Activated CD8-positive, alpha-beta memory T cell treated with anti-CD3 and anti-CD28 coated beads for 4 hours (primary cell): Measurements from ENCODE around the gene ZNF691.
"Not testable (repeated sequence)": the region's sequence is repeated elsewhere in the genome, so short reads cannot be mapped to it uniquely, and the experiment has no call there.

Experiments used
- DNase-seq, 2 donors: peaks; one replicate each; pipeline ENCODE4 v3.0.0-alpha.2; 2020; ENCODE audit warnings: low read depth in 2 of 2

ZNF691 gene

DNA sequence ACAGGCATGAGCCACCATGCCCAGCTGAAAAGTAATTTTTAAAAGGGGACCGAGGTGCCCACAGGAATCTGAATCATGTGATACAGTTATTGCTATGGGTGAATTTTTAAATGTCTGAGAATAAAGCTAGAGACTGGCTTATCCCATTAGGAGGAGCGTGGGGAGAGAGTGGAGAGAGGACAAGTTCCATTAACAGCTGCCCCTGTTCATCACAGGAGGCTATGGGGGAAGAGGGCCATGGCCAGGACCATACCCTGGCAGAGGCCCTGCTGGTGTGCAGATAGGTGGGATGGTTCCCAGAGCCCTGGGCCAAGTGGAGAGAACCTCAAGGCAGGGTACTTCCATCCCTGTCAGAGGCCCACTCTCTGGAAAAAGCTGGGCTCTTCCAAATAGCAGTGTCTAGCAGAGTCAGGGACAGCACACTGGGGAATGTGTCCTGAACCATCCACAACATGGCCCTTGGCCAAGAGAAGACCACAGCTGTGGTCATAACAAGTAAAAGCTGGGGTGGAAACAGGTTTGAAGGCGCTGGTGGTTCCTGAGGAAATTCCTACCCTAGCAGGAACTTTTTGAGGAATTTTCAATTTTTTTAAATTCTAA lies 13.7 kb upstream of the ZNF691 start:
- DNase-seq: no peak

DNA sequence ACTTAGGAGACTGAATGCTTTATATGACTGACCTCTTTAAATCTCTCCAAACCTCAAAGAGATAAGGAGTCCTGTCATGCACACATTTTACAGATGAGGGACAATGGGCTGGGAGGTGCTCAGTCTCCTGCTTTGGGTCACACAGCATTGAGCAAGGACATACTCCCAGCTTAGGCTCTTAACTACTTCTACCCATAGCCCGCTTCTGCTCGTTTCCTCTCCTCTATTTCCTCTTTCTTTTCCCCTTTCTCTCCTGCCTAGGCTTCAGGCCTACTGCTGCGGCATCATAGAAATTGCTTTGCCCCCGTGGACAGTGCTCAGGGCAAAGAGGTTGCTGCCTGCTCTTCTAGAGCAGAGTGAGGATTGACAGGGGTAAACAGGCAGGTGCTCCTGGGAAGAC lies 12.4 kb upstream of the ZNF691 start:
- DNase-seq: no peak

DNA sequence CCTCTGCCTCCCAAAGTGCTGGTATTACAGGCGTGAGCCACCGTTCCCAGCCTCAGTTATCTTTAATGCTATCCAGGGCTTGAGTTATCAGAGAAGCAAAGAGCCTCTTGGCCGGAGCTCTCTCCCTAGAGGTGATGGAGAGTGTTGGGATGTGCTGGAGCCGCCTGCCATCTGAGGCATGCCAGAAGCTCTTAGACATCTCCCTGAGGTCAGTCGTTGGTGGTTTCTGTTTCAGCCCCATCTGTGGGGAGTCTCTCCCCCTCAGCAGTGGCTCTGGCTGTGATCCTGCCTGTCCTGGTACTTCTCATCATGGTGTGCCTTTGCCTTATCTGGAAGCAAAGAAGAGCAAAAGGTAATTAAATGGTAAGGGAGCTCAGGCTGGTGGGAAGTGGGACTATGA lies 11.6 kb upstream of the ZNF691 start:
- no peak for DNase-seq

DNA sequence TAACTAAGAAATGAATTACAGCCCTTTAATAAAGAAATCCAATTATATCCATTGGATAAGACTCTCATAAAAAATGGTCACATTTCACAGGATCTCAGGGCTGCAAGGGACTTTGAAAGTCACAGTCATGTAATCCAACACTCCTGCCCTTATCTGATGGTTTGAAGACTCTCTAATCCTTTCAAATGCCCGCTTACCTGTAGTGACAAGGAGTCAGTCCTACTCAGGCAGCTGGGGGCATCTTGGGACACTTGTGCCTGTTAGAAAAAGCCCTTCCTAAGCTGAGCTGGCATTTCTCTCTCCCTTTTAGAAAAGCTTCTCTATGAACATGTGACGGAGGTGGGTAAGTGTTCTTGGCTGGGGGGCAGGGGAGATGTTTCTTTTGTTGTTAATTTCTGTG lies 11.0 kb upstream of the ZNF691 start:
- DNase-seq: no peak

DNA sequence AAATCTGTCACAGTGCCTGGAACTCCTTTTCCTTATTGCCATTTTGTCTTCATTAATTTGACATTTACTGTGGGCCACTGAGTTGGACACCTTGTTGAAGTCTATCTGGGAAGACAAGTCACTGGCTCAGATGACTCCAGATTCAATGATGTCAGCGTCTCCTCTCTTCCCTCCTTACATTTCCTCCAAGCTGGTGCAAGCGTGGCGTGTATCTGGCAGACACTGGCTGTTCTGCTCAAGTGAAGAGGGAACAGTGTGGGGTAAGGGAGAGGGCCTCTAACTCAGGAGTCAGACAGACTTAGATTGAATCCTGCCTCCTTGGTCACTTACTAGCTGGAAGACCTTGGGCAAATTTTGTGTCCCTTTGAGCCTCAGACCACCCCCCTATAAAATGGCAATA lies 8.7 kb upstream of the ZNF691 start:
- DNase-seq: no peak

DNA sequence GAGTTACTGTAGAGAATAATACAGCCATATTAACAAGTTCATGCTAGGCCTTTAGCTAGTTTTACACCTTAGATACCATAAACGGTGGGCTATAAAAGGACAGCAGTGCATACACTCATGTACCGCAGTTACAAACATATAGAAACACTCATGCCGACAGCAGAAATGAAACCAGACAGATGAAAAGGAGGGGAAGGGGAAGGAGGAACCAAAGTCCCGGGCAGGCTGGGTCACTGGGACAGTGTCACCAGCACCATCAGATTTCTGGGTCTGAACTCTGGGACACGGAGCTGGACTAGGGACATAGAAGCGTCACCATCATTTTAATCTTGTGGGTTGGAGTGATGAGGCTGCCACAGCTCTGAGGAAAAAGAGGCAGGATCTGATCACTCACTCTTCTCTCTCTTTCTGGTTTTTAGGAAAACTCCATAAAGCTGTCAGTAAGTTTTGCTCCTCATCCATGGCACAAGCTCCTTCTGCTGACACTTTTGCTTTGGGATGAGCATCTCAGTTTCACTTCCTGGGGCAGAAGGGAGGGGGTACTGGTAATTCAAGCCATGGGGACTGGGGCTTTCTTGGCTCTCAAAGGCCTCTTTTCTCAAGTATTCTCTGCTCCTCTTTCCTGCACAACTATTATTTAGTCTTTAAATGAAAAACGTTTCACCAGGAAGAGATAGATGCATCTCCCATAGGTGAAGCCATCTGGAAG lies 7.8 kb upstream of the ZNF691 start:
- DNase-seq: no peak

DNA sequence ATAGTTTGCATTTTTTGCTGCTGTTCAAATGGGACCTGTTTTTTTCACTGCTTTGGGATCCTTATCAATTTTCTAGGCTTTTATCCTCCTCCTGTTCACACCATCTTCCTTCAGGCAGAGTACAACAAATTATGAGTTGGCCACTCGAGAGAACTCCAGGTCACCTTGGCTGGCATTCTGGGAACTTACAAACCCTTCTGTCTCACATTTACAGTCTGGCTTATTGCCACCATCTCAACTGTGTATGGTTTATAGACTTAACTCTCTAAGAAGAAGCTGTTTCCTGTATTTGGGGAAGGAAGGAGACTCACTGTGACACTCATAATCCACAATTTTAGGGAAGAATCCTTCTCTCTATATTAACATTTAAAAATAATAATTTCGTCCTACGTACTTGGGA lies 5.4 kb upstream of the ZNF691 start:
- no peak for DNase-seq

DNA sequence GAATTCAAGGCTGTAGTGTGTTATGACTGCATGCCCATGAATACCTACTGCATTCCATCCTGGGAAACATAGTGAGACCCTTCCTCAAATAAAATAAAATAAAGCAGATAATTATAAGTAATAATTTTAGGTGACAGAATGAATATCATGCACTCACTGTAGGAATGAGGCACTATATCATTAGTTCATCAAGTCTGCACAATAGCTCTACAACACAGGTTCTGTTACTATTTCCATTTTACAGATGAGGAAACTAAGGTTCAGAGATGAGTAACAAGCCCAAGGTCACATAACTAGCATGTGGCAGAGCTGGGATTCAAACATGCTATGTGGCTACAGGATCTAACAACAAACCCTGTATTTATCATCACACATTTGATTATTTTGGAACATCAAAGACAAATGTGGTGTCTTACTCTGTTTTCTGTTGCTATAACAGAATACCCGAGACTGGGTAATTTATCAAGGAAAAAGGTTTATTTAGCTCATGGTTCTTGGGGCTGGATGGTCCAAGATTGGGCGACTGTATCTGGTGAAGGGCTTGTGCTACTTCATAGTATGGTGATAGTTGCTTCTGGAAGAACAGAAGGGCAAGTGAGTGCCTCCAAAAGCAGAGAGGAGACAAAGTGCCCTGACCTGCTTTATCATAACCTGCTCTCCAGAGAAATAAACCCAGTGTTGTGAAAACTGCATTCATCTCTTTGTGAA lies 4.8 kb upstream of the ZNF691 start:
- no peak for DNase-seq

DNA sequence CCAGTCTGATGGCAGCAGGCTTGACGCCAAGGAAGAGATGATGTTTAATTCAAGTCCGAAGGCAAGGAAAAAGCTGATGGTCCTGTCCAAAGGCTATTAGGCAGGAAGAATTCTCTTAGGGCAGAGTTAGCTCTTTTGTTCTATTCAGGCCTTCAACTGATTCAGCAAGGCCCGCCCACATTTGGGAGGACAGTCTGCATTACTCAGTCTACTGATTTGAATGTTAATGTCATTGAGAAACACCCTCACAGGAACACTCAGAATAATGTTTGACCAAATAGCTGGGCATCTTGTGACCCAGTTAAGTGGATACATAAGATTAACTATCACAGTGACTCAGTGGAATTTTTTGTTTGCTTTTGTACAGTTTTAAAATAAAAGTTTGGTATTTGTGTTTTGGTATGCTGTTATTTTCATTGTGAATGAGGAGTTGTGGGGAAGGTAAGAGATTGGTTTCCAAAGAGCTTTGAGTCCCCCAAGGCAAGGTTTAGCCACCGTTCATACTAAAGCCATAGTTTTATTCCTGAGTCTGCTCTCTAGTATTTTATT lies 1.7 kb upstream of the ZNF691 start:
- no peak for DNase-seq

DNA sequence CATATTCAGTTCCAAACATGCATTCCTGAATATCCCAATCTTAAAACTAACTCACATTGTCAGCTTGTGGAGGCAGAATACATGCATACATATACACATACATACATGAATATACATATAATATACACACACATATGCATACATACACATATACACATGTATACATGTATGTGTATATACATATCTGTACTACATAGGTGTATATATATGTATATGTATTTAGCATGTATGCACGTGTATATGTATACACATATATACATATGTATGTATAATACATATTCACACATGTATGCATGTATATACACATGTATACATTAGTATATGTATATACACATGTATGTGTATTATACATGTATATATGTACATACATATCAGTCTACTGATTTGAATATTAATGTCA lies 1.2 kb upstream of the ZNF691 start:
- no peak for DNase-seq

DNA sequence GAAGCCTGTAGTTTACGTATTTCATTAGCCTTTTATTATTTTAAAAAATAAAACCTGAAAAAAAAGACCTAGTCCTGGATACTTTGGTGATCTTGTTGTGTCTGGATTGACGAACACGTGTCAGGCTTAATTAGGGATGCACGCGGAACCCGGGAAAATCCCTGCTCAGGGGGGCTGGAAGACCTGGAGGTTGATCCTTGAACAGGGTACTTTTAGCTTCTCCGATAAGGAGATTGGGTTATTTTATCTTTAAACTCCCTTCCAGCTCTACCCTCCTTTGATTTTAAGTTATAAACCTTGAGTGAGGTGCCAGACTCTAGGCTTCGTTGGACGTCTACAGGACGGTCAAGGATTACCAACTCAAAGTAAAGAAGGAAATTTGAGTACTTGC lies 552 bp upstream of the ZNF691 start:
- DNase-seq: no peak

DNA sequence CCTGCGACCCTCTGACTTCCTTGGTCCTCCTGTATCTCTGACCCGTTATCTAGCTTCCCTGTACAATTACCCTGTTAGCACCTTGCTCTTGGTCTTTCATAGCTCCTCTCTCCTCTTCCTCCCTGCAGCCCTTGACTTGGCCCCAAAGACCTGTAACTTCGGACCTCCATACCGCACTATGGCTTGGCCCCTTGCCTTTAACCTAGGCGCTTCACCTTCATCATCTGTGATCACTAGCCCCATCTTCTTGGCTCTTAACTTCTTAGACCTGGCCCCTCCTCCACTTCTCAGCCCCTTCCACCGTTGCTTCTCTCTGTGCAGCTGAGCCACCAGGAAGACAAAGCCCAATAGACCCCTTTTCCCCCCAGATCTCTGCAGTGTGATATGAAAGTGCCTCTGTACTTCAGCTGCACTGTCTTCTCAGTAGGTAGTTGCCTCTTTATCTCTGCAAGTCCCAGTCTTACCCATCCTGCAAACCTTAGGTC lies 740 bp downstream of the ZNF691 start:
- no peak for DNase-seq

DNA sequence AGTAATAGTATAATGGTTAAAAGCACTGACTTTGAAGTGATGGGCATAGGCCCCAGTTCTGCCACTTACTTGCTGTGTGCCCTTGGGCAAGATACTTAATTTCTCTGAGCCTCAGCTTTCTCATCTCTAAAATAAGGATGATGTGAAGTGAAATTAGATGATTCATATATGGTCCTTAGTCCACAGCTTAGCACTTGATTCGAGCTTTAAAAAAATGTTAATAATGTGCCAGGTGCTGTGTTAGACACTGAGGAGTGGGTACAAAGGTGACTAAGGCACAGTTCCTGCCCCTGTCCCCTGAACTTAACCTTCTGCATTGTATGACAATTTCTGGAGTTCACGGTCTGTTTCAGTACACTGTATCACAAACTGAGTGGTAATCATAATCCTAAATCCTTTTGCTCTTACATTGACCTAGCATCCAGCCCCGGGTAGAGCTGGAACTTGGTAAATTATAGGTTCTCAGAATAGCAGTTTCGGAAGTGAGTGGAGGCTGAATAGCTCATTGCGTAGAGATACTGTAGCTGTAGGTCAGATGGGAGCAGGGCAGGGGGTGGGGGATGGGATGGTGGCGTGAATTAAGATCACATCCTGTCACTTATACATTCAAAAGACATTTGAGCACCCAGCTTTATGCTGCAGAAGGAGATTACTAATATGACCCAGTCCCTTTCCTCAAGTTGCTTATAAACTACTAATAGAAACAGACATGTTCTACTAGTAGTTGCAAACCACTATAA lies 1.5 kb downstream of the ZNF691 start:
- DNase-seq: no peak

DNA sequence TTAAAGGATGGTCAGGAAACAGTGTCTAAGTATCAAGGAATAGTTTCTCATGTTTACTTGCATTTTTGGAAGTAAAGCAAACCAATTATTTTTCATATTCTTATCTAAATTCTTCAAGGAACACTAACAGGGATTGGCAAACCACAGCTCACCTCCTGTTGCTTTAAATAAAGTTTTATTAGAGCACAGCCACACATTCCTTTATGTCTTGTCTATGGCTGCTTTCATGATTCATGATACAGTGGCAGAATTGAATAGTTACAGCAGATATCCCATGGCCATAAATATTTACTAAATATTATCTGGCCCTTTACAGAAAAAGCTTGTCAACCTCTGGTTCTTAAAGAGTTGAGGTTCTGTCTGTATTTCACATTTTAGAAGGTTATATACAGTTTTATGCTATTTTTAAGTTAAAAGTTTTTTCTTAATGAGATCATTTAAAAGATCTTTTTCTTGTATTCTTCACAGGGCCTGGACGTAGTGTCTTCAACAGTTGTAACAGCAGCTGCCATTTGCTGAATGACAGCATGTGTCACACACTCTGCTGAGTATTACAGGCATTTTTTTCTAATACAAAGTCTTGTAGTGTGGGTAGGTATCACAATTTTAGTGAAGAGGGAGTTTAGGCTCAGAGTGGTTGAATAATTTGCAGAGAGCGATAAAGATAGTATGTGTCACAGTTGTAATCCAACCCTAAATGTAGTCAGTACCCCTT lies 2.6 kb downstream of the ZNF691 start:
- no peak for DNase-seq

DNA sequence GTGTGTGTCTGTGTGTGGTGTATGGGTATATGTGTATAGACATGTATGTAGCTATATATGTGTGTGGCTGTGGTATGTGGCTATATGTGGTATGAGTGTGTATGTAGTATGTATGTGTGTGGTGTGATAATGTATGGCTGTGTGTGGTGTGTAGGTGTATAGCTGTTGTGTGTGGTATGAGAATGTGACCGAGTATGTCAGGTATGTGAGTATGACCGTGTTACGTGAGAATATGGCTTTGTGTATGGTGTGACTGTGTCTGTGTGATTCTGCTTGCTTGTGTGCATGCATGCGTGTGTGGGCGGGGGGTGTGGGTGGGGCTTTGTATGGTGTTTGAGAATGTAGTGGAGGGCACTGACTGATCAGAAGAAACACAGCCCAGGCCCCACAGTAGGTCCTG lies 3.5 kb downstream of the ZNF691 start:
- DNase-seq: no peak

DNA sequence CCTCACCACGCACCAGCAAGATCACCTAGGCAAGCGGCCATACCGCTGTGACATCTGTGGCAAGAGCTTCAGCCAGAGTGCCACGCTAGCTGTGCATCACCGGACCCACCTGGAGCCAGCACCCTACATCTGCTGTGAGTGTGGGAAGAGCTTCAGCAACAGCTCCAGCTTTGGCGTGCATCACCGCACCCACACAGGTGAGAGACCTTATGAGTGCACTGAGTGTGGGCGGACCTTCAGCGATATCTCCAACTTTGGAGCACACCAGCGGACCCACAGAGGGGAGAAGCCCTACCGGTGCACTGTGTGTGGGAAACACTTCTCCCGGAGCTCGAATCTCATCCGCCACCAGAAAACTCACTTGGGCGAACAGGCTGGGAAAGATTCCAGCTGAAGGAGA lies 5.0 kb downstream of the ZNF691 start:
- no peak for DNase-seq

DNA sequence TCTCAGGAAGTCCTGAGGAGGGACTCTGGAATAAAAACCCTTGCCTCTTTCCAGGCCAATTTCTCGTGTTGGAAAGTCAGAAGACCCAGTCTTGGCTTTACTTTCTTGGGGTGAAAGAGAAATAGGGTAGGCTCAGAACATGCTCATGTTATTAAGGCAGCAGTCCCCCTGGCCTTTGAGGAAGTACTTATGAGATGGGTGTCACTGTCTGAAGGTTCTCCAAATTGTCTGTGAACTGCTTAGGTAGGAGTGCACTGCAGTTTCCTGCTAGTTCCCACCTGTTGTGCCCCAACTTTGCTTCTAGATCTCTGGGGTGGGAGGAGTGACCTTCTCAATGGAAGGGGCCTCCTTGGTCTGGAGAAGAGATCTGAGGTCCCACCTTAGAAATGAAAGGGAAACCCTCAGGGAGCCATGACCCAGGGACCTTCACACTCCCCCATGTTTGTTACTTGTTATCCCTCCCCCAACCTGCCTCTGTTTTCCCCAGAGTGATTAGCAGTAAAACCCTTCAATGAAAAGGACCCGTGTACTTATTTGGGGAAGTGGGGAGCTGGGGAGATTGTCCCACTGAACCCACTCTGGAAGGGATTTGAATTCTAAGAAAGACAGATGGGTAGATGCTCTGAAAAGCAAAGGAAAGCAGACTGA lies 5.7 kb downstream of the ZNF691 start:
- DNase-seq: no peak

DNA sequence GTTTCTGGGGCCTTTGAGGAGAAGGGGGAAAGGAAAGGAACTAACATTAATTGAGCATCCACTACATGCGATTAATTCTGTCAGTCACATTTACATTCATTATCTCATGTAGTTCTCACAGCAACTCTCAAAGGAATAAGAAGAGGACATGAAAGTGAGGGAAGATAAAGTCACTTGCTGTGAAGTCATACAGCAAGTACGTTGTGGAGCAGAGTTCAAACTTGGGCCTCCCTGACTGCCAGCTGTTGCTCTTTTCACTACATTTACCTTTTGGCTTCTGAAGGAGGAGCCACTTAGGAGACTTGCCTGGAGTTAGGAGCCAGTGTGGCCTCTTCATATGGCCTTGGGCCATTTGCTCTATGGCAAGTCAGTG lies 6.2 kb downstream of the ZNF691 start:
- no peak for DNase-seq

DNA sequence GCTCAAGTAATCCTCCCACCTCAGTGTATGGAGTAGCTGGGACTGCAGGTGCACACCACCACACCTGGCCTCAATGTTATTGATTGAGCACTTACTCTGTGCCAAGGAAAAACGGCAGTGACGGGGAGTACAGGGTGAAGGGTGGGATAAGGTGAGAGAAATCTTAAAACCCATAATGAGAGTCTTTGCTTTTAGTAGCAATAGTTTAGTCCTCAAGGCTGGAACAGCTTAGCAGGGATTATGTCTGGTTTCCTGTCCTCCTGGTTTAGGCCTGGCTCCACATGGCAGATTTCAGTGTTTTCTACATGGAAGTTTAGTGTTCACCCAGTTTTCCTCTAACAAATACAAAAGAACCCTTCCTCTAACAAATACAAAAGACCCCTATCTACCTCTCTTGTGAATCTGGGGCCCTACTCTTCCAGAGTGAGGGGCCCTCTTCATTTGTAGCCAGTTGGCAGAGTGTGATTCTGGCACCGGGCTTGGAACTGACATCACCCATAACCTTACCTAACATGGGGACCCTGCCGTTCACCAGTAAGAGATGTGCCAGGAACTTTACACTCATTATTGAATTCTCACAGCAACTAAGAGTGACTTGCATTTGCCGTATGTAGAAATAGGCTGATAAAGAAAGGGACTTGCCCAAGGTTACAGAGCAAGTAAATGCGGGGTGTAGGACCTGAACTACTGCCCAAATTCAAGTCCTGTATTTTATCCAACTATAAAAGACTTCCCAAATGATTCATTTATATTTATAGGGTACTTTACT lies 6.9 kb downstream of the ZNF691 start:
- no peak for DNase-seq

DNA sequence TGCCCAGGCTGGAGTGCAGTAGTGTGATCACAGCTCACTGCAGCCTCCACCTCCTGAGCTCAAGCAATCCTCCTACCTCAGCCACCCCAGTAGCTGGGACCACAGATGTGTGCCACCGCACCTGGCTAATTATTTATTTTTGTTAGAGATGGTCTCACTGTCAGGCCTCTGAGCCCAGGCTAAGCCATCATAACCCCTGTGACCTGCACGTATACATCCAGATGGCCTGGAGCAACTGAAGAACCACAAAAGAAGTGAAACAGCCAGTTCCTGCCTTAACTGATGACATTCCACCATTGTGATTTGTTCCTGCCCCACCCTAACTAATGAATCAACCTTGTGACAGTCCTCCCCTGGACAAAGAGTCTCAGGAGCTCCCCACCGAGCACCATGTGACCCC lies 10.1 kb downstream of the ZNF691 start:
- DNase-seq: not testable (repeated sequence)
